CD4-positive, alpha-beta memory T cell (primary cell): ENCODE measurements around the gene TCF12. TPM values are rescaled to one million over a fixed set of nuclear protein-coding genes. Genes with fewer than 3 reads are reported as not detected.

Experiments used
- CTCF ChIA-PET: fragments of 350-600 bp; sonication (Branson Sonifier 250); formaldehyde crosslinking; loops from one replicate; lab custom pipeline; 2021; ENCODE audit warnings: inconsistent platforms; ENCODE audit not compliant: partially characterized antibody; lab: Charles Lee
- POLR2A ChIA-PET: fragments of 350-600 bp; sonication (Branson Sonifier 250); formaldehyde crosslinking; loops from one replicate; lab custom pipeline; 2021; ENCODE audit not compliant: partially characterized antibody; lab: Charles Lee
- DNase-seq, 5 donors: peaks; one replicate each; pipeline versions ENCODE4 v3.0.0 to v3.0.0-alpha.2; 2020 to 2022; ENCODE audit warnings: mixed read lengths in 1 of 5
- H3K27ac ChIP-seq: one replicate; pipeline ENCODE4 v1.7.0; 2013; ENCODE audit warnings: low read depth, low read length
- H3K27me3 ChIP-seq: 2 replicates; pipeline ENCODE4 v1.7.0; 2013; ENCODE audit warnings: mild to moderate bottlenecking, low read length, moderate library complexity; ENCODE audit not compliant: insufficient read depth
- H3K36me3 ChIP-seq: 2 replicates; pipeline ENCODE4 v1.7.0; 2013; ENCODE audit warnings: mild to moderate bottlenecking, low read length, moderate library complexity; ENCODE audit not compliant: insufficient read depth
- H3K4me1 ChIP-seq: 2 replicates; pipeline ENCODE4 v1.7.0; 2013; ENCODE audit warnings: mild to moderate bottlenecking, low read length, moderate library complexity; ENCODE audit not compliant: insufficient read depth
- H3K4me3 ChIP-seq, 2 donors: one replicate each; pipeline ENCODE4 v1.7.0; 2013; ENCODE audit warnings: low read length in 2 of 2, mild to moderate bottlenecking in 1 of 2
- H3K9me3 ChIP-seq, 2 donors: one replicate each; pipeline ENCODE4 v1.7.0; 2013; ENCODE audit warnings: low read length in 2 of 2, control low read depth in 1 of 2; ENCODE audit not compliant: control insufficient read depth in 1 of 2
- H3K27ac Mint-ChIP-seq, 7 donors: one replicate each; pipeline ENCODE4 v1.8.0; 2020 to 2021; ENCODE audit warnings: mixed read lengths in 7 of 7, mild to moderate bottlenecking in 6 of 7, inconsistent platforms in 3 of 7, moderate library complexity in 3 of 7
- H3K27me3 Mint-ChIP-seq, 2 donors: one replicate each; pipeline ENCODE4 v1.8.0; 2020 to 2021; ENCODE audit warnings: mixed read lengths in 2 of 2
- H3K36me3 Mint-ChIP-seq, 2 donors: one replicate each; pipeline ENCODE4 v1.8.0; 2020 to 2021; ENCODE audit warnings: mixed read lengths in 2 of 2, inconsistent platforms in 1 of 2, mild to moderate bottlenecking in 1 of 2
- H3K4me1 Mint-ChIP-seq, 4 donors: one replicate each; pipeline ENCODE4 v1.8.0; 2020 to 2021; ENCODE audit warnings: mixed read lengths in 4 of 4, mild to moderate bottlenecking in 1 of 4
- H3K4me3 Mint-ChIP-seq, 8 donors: one replicate each; pipeline ENCODE4 v1.8.0; 2020 to 2021; ENCODE audit warnings: mixed read lengths in 8 of 8, mild to moderate bottlenecking in 7 of 8, moderate library complexity in 6 of 8, inconsistent platforms in 3 of 8
- H3K9me3 Mint-ChIP-seq, 8 donors: one replicate each; pipeline ENCODE4 v1.8.0; 2020 to 2021; ENCODE audit warnings: mixed read lengths in 8 of 8, mild to moderate bottlenecking in 5 of 8, inconsistent platforms in 3 of 8, moderate library complexity in 1 of 8
- intact Hi-C: fragments of 100-400 bp; cut with micrococcal nuclease; formaldehyde crosslinking; loops from one replicate; pipeline ENCODE4 v1.15.1; 2023
- polyA plus RNA-seq, 2 donors: library from polyadenylated mRNA; unstranded; fragments of 300-500 nt; fragmentation: Illumina TruSeq; gene quantifications; one replicate each; pipeline ENCODE4 v1.2.3, GENCODE V29; 2021
- total RNA-seq, 2 experiments: library from RNA; stranded (reverse); gene quantifications; one replicate each; pipeline ENCODE4 v1.2.3, GENCODE V29; 2021

The TCF12 gene
- total and polyA plus RNA-seq, 4 experiments from 2014 or later, result 36.5 to 86.5 (median 68.4) TPM

DNA sequence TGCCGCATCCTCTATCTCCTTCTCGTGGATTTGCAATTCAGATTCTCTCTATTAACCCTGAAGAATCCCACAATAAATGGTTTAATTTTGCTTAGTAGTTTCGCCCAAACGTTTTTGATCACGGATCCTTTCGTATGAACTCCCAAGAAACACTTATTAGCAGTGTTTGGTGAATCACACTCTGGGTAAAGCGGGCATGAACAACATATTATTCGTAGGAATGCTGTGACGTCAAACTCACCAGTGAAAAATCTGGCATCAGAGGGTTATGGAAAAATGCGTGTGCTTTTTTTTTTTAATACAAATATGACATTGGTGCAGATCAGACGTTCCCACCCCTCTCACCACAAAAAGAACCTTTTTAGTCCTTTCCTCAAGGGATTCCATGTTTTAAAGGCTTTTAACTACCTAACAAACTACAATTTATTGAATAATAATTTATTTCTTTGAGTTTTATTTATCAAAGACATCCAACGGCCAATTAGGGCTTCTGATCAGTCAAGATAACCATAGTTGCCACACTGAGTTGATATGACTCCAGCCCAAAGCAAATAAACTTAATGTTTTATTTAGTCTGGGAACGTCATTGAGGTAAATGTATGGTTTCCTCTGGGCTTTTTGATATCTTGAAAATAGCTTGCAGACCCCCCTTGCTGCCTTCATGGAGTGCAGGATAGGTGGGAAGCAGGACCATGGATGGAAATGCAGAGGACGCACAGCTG is 412.3 kb downstream of the TCF12 start:
- no peak overlapping the region for H3K4me3 Mint-ChIP-seq
- CTCF ChIA-PET, result interaction anchor here (1.1 to 1.2 kb wide), 2 partner anchors 9 to 10 kb away, joined by 3 to 4 read pairs; no protein-coding TSS in a partner anchor

DNA sequence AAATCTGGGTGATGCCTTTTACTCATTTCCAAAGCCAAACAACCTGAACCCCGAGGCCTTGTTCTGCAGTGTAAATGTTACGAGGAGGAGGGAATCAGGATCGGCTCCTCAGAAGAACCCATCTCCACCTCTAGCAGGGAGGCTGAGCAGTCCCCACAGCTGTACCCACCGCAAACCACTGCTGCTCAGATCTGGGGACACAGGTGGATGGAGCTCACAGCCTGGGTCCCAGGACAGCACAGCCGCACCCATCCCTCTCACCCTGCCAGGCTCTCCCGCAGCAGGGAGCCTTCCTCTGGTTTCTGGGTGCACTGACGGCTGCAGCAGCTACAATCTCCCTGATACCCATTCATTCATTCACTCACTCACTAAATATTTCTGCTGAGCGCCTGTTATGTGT is 413.9 kb downstream of the TCF12 start:
- ChIA-PET POLR2A (no interaction called here), CTCF (interaction anchor here (1.0 to 1.2 kb wide), 2 partner anchors 8 to 9 kb away, joined by 3 to 4 read pairs; no protein-coding TSS in a partner anchor)
- Mint-ChIP-seq H3K27me3 (peaks cover 11 to 32% of the 10 kb centered on the region in 2 donors), H3K9me3 (no peaks in the 10 kb centered on the region), H3K36me3 (no peaks in the 10 kb centered on the region), H3K4me3 (no peak overlapping the region), H3K4me1 (peaks cover 0 to 5% (median 0%) of the 10 kb centered on the region in 4 donors), H3K27ac (no peak overlapping the region)
- DNase-seq, result no peak
- H3K36me3 ChIP-seq, result no peaks in the 10 kb centered on the region
- no peaks in the 10 kb centered on the region for H3K9me3 ChIP-seq
- no peaks in the 10 kb centered on the region for H3K4me1 ChIP-seq
- no peak overlapping the region for H3K27ac ChIP-seq
- H3K27me3 ChIP-seq, result no peaks in the 10 kb centered on the region
- no peak overlapping the region for H3K4me3 ChIP-seq
- intact Hi-C loops, result no loop called here

More for the DNA sequence above, 412.3 kb downstream of the TCF12 start:
- peaks cover 0 to 5% (median 0%) of the 10 kb centered on the region in 4 donors for H3K4me1 Mint-ChIP-seq
- Histone ChIP-seq H3K27me3 (no peaks in the 10 kb centered on the region), H3K36me3 (no peaks in the 10 kb centered on the region), H3K27ac (no peak overlapping the region), H3K4me3 (no peak overlapping the region), H3K9me3 (no peaks in the 10 kb centered on the region), H3K4me1 (no peaks in the 10 kb centered on the region)
- intact Hi-C loops, result no loop called here
- DNase-seq, result no peak
- peaks cover 11 to 26% of the 10 kb centered on the region in 2 donors for H3K27me3 Mint-ChIP-seq
- no peak overlapping the region for H3K27ac Mint-ChIP-seq
- no peaks in the 10 kb centered on the region for H3K9me3 Mint-ChIP-seq
- no peaks in the 10 kb centered on the region for H3K36me3 Mint-ChIP-seq
- POLR2A ChIA-PET, result no interaction called here

DNA sequence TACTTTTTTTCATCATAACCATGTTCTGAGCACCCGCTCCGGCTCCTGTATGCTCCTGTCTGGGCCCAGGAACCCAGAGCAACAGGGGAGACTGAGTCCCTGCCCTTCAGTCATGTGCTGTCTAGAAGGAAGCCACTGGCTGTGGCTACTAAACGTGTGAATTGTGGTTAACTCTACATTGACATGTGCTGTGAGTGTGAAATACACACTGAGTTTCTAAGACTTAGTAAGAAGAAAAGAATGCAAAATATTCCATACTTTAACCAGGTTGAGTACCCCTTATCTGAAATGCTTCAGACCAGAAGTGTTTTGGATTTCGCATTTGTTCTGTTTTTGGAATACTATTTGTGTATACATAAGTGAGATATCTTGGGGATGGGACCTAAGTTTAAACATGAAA is 415.0 kb downstream of the TCF12 start:
- CTCF ChIA-PET, result interaction anchor here (1.0 kb wide), 1 partner anchor 7 kb away, joined by 3 read pairs; no protein-coding TSS in a partner anchor
- peaks cover 12 to 37% of the 10 kb centered on the region in 2 donors for H3K27me3 Mint-ChIP-seq
- POLR2A ChIA-PET, result no interaction called here

DNA sequence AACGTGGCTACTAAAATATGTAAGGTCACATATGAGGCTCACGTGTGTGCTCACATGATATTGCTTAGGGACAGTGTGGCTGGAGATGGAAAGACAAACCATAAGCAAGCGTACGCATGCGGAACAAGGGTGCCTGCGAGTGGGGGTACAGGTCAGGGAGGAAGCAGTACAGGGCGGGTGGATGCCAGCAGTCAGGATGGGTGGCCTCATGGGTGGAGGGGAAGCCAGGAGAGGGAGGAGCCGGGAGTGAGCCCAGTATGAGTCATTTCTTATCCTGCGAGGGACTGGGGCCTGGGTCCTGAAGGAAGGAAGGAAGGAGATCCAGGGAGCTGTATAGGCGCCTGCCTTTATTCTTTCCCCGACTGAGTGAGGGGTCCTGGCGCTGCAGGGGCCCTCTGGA is 415.8 kb downstream of the TCF12 start:
- Histone ChIP-seq H3K27ac (no peak overlapping the region), H3K4me3 (no peak overlapping the region), H3K9me3 (no peaks in the 10 kb centered on the region), H3K36me3 (no peaks in the 10 kb centered on the region), H3K27me3 (no peaks in the 10 kb centered on the region), H3K4me1 (no peaks in the 10 kb centered on the region)
- ChIA-PET CTCF (no interaction called here), POLR2A (no interaction called here)
- intact Hi-C loops, result no loop called here
- no peaks in the 10 kb centered on the region for H3K36me3 Mint-ChIP-seq
- H3K4me3 Mint-ChIP-seq, result no peak overlapping the region
- no peaks in the 10 kb centered on the region for H3K9me3 Mint-ChIP-seq
- no peak for DNase-seq
- peak overlapping the region in 1 of 7 donors; percentile 2 for H3K27ac Mint-ChIP-seq
- peaks cover 0 to 5% (median 0%) of the 10 kb centered on the region in 4 donors for H3K4me1 Mint-ChIP-seq
- H3K27me3 Mint-ChIP-seq, result peaks cover 12 to 36% of the 10 kb centered on the region in 2 donors

More for the DNA sequence above, 415.0 kb downstream of the TCF12 start:
- Mint-ChIP-seq H3K4me3 (no peak overlapping the region), H3K36me3 (no peaks in the 10 kb centered on the region), H3K4me1 (peaks cover 0 to 5% (median 0%) of the 10 kb centered on the region in 4 donors), H3K9me3 (no peaks in the 10 kb centered on the region), H3K27ac (no peak overlapping the region)
- Histone ChIP-seq H3K36me3 (no peaks in the 10 kb centered on the region), H3K27me3 (no peaks in the 10 kb centered on the region), H3K4me1 (no peaks in the 10 kb centered on the region), H3K4me3 (no peak overlapping the region), H3K27ac (no peak overlapping the region), H3K9me3 (no peaks in the 10 kb centered on the region)
- DNase-seq, result no peak
- intact Hi-C loops, result no loop called here

DNA sequence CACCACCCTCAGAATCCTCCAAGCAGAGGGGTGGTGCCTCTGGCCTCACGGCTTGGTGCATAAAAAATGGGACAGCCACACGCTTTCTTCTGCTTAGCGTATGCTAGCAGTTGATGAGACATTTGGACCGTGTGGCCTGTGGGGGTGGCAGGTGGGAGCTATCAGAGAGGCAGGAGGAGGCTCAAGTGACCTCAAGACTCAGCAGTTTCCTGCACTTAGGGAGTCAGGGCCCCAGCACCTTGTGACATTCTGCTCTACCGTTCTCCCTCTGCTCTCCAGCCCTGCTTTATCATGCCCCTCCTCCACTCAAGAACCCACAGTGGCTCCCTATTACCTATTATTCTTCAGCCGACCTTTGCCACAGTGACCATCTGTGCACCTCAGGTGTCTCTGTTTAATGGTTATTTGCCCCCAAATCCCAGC is 416.9 kb downstream of the TCF12 start:
- Mint-ChIP-seq H3K36me3 (no peaks in the 10 kb centered on the region), H3K4me1 (peaks cover 0 to 3% (median 0%) of the 10 kb centered on the region in 4 donors), H3K27me3 (peaks cover 13 to 29% of the 10 kb centered on the region in 2 donors), H3K27ac (peak overlapping the region in 1 of 7 donors; percentile 29), H3K4me3 (no peak overlapping the region), H3K9me3 (no peaks in the 10 kb centered on the region)
- intact Hi-C loops, result no loop called here
- H3K9me3 ChIP-seq, result no peaks in the 10 kb centered on the region
- no peaks in the 10 kb centered on the region for H3K36me3 ChIP-seq
- no peak overlapping the region for H3K27ac ChIP-seq
- no peaks in the 10 kb centered on the region for H3K27me3 ChIP-seq
- ChIA-PET CTCF (no interaction called here), POLR2A (no interaction called here)
- DNase-seq, result no peak
- no peak overlapping the region for H3K4me3 ChIP-seq
- H3K4me1 ChIP-seq, result no peaks in the 10 kb centered on the region

DNA sequence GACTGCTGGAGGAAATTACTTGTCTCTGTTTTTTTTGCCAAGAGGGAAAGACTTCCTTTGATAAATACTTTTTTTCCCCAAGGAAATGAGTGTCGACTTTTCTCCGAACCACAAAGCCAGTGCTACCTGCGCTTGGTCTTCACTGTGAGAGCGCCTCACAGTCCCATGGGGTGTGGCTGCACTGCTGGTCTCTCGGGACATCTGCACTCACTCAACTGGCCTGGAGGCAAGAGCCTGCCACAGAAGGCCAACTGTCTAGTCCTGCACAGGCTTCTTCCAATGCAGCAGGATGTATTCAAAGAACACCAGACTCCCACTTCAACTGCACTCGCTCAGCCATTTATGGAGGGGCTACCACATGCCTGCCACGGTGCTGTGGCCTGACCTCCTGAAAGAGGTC is 417.3 kb downstream of the TCF12 start:
- no peak overlapping the region for H3K27ac ChIP-seq
- no peak for DNase-seq
- no peaks in the 10 kb centered on the region for H3K9me3 Mint-ChIP-seq
- no peak overlapping the region for H3K4me3 Mint-ChIP-seq
- peaks cover 0 to under 1% (median 0%) of the 10 kb centered on the region in 4 donors for H3K4me1 Mint-ChIP-seq
- peak overlapping the region in 1 of 7 donors; percentile 29 for H3K27ac Mint-ChIP-seq
- H3K36me3 Mint-ChIP-seq, result no peaks in the 10 kb centered on the region
- CTCF ChIA-PET, result no interaction called here
- peaks cover 14 to 28% of the 10 kb centered on the region in 2 donors for H3K27me3 Mint-ChIP-seq
- no peak overlapping the region for H3K4me3 ChIP-seq
- POLR2A ChIA-PET, result no interaction called here
- H3K9me3 ChIP-seq, result no peaks in the 10 kb centered on the region
- intact Hi-C loops, result no loop called here
- H3K36me3 ChIP-seq, result no peaks in the 10 kb centered on the region
- no peaks in the 10 kb centered on the region for H3K27me3 ChIP-seq
- no peaks in the 10 kb centered on the region for H3K4me1 ChIP-seq

DNA sequence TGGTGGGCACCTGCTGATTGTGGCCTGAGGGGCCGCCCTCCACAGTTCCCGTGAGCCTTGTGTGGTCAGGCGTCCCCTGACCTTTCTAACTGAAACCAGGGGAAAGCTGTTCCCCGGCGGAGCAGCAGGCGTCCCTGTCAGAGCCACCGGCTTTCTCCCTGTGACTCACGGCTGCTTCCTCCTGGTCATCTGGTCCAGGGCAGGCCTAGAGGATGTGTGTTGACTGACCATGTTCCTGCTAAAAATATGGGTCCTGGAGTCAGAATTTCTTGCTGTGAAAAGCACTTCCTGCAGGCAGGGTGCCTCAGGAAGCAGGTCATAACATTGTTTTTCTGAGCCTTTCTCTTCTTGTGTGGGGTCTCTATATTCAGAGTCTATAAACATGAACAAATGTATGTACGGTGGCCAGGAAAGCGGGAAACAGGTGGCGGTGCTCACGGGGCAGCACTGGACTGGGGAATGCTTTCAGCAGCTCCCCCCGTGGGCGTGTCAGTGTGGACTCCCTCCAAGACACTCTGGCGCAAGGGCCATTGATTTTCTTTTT is 419.5 kb downstream of the TCF12 start:
- CTCF ChIA-PET, result interaction anchor here (1.1 kb wide), 1 partner anchor 20 kb away, joined by 3 read pairs; no protein-coding TSS in a partner anchor
- POLR2A ChIA-PET, result no interaction called here
- H3K9me3 ChIP-seq, result no peaks in the 10 kb centered on the region
- H3K4me3 ChIP-seq, result no peak overlapping the region
- Mint-ChIP-seq H3K9me3 (no peaks in the 10 kb centered on the region), H3K4me3 (no peak overlapping the region), H3K27me3 (peaks cover 18 to 29% of the 10 kb centered on the region in 2 donors), H3K36me3 (no peaks in the 10 kb centered on the region), H3K4me1 (peaks cover 0 to 2% (median 0%) of the 10 kb centered on the region in 4 donors), H3K27ac (no peak overlapping the region)
- H3K4me1 ChIP-seq, result no peaks in the 10 kb centered on the region
- no peak overlapping the region for H3K27ac ChIP-seq
- no peaks in the 10 kb centered on the region for H3K36me3 ChIP-seq
- intact Hi-C loops, result no loop called here
- DNase-seq, result no peak
- H3K27me3 ChIP-seq, result no peaks in the 10 kb centered on the region
